Testis (tissue), 2 donors: Measurements from ENCODE around the gene PAXIP1.

Experiments
- POLR2A ChIP-seq: fragments of 450-650 bp; IDR thresholded peaks from one replicate; pipeline ENCODE4 v1.6.1; 2017; ENCODE audit warnings: antibody characterized with exemption, mild to moderate bottlenecking, moderate library complexity
- TF ChIP-seq, protein P1 (sequence below), 3 experiments: fragments of 450-650 bp in 2 of 3; fragments of 200-600 bp in 1 of 3; sonication (generic) in 1 of 3; IDR thresholded peaks; one replicate each; pipeline ENCODE4 v1.5.1; 2016 to 2019; ENCODE audit warnings: antibody characterized with exemption in 3 of 3, mild to moderate bottlenecking in 2 of 3, moderate library complexity in 1 of 3

- TF ChIP-seq, protein P1, sequence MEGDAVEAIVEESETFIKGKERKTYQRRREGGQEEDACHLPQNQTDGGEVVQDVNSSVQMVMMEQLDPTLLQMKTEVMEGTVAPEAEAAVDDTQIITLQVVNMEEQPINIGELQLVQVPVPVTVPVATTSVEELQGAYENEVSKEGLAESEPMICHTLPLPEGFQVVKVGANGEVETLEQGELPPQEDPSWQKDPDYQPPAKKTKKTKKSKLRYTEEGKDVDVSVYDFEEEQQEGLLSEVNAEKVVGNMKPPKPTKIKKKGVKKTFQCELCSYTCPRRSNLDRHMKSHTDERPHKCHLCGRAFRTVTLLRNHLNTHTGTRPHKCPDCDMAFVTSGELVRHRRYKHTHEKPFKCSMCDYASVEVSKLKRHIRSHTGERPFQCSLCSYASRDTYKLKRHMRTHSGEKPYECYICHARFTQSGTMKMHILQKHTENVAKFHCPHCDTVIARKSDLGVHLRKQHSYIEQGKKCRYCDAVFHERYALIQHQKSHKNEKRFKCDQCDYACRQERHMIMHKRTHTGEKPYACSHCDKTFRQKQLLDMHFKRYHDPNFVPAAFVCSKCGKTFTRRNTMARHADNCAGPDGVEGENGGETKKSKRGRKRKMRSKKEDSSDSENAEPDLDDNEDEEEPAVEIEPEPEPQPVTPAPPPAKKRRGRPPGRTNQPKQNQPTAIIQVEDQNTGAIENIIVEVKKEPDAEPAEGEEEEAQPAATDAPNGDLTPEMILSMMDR (IDR thresholded peaks at IDR 0.05), result no peak
- no peak for TF ChIP-seq POLR2A
Measured at GRCh38 chr7:154918741-154919140, 84.2 kb downstream of the PAXIP1 start.
